K562 (cell line): ENCODE measurements around the gene HBB. TPM values are rescaled to one million over a fixed set of nuclear protein-coding genes. Genes with fewer than 3 reads are reported as not detected.
A peak's percentile ranks its signal among the peaks of the same experiment; 100 is the strongest.

Experiments used
- MTA2 ChIP-seq: fragments of 450-650 bp; IDR thresholded peaks from 2 replicates; pipeline ENCODE4 v1.6.1; 2016; ENCODE audit warnings: low read depth
- NFE2L1 ChIP-seq: fragments of 450-650 bp; IDR thresholded peaks from 2 replicates; pipeline ENCODE4 v1.6.1; 2016; ENCODE audit warnings: missing genetic modification characterization, low read depth, mild to moderate bottlenecking, missing compliant biosample characterization, moderate library complexity, borderline replicate concordance
- NFRKB ChIP-seq: fragments of 450-650 bp; IDR thresholded peaks from 2 replicates; pipeline ENCODE4 v1.6.1; 2016; ENCODE audit warnings: low read depth
- PCBP2 ChIP-seq: fragments of 200-400 bp; formaldehyde crosslinking; IDR thresholded peaks from 2 replicates; pipeline ENCODE4 v1.6.1; 2018; ENCODE audit warnings: low read length, low read depth, mild to moderate bottlenecking, moderate library complexity; ENCODE audit not compliant: poor library complexity, severe bottlenecking
- PML ChIP-seq: IDR thresholded peaks from 2 replicates; pipeline ENCODE4 v1.6.1; 2012; ENCODE audit warnings: low read length, inconsistent platforms
- U2AF2 ChIP-seq: fragments of 200-400 bp; formaldehyde crosslinking; optimal IDR thresholded peaks from 2 replicates; pipeline ENCODE3; 2017; ENCODE audit warnings: low read depth, mild to moderate bottlenecking, low read length
- ZKSCAN3 ChIP-seq: fragments of 250-450 bp; sonication (Bioruptor Pico); IDR thresholded peaks from 2 replicates; pipeline ENCODE4 v1.4.0; 2020
- ZNF12 ChIP-seq: sonication (generic); formaldehyde crosslinking; IDR thresholded peaks from 2 replicates; pipeline ENCODE4 v1.4.0; 2020; ENCODE audit warnings: mild to moderate bottlenecking, missing genetic modification reagents
- ZNF444 ChIP-seq: fragments of 250-450 bp; sonication (Bioruptor Pico); IDR thresholded peaks from 2 replicates; pipeline ENCODE4 v1.4.0; 2020; ENCODE audit warnings: mild to moderate bottlenecking, moderate library complexity
- ZNF764 ChIP-seq: fragments of 250-450 bp; sonication (Bioruptor Pico); IDR thresholded peaks from 2 replicates; pipeline ENCODE4 v1.4.0; 2020; ENCODE audit warnings: low read depth, mild to moderate bottlenecking, moderate library complexity
- polyA plus RNA-seq, 8 experiments: library from polyadenylated mRNA; depleted of rRNA in 4 of 8; stranded (reverse) in 5 of 8; unstranded in 3 of 8; fragments of >200 nt; fragmentation: Nextera tagmentation in 2 of 8; fragmentation: Illumina TruSeq in 1 of 8; extraction: Ambion mirVana in 2 of 8; extraction: Trizol in 1 of 8; gene quantifications; 2 replicates each; pipeline versions ENCODE4 v1.2.1 to v1.2.3, GENCODE V29; 2011 to 2014; ENCODE audit warnings: inconsistent platforms in 1 of 8, missing spikeins in 1 of 8
- total RNA-seq, 7 experiments: library from RNA; depleted of rRNA in 6 of 7; stranded (reverse); fragments of >200 nt in 6 of 7; fragmentation: Illumina TruSeq in 2 of 7; extraction: Trizol in 2 of 7; gene quantifications; 2 replicates each; pipeline versions ENCODE4 v1.2.1 to v1.2.3, GENCODE V29; 2011 to 2021; ENCODE audit warnings: low replicate concordance in 1 of 7
- TF ChIP-seq, protein P1 (sequence below): fragments of 250-450 bp; sonication (Bioruptor Pico); IDR thresholded peaks from 2 replicates; pipeline ENCODE4 v1.8.0; 2022; ENCODE audit warnings: inconsistent platforms
- TF ChIP-seq, protein P2 (sequence below), 2 experiments: fragments of 150-350 bp in 1 of 2; IDR thresholded peaks; 2 replicates each; pipeline ENCODE4 v1.6.1; 2012 to 2016; ENCODE audit warnings: low read depth in 2 of 2, low read length in 2 of 2, mild to moderate bottlenecking in 1 of 2, moderate library complexity in 1 of 2
- TF ChIP-seq, protein P3 (sequence below): sonication (generic); IDR thresholded peaks from 2 replicates; pipeline ENCODE4 v1.6.1; 2016
- TF ChIP-seq, protein P4 (sequence below), 2 experiments: IDR thresholded peaks; 2 replicates each; pipeline ENCODE4 v1.6.1; 2011; ENCODE audit warnings: borderline replicate concordance in 1 of 2, control low read depth in 1 of 2, low read depth in 1 of 2, low read length in 1 of 2, mild to moderate bottlenecking in 1 of 2, mixed read lengths in 1 of 2, moderate library complexity in 1 of 2; ENCODE audit not compliant: insufficient read depth in 1 of 2, insufficient read length in 1 of 2, poor library complexity in 1 of 2, severe bottlenecking in 1 of 2; ENCODE audit errors: extremely low read depth in 1 of 2
- TF ChIP-seq, protein P5 (sequence below): fragments of 450-650 bp; IDR thresholded peaks from 2 replicates; pipeline ENCODE4 v1.7.1; 2018; ENCODE audit warnings: mild to moderate bottlenecking, low read depth; ENCODE audit not compliant: partially characterized antibody

Gene HBB
- total and polyA plus RNA-seq, 9 of the 15 experiments (the other 6 are each of a cell fraction or from before 2014, with no cell fraction given), result 0.33 to 3.4 (median 1.2) TPM; not detected in 2

DNA sequence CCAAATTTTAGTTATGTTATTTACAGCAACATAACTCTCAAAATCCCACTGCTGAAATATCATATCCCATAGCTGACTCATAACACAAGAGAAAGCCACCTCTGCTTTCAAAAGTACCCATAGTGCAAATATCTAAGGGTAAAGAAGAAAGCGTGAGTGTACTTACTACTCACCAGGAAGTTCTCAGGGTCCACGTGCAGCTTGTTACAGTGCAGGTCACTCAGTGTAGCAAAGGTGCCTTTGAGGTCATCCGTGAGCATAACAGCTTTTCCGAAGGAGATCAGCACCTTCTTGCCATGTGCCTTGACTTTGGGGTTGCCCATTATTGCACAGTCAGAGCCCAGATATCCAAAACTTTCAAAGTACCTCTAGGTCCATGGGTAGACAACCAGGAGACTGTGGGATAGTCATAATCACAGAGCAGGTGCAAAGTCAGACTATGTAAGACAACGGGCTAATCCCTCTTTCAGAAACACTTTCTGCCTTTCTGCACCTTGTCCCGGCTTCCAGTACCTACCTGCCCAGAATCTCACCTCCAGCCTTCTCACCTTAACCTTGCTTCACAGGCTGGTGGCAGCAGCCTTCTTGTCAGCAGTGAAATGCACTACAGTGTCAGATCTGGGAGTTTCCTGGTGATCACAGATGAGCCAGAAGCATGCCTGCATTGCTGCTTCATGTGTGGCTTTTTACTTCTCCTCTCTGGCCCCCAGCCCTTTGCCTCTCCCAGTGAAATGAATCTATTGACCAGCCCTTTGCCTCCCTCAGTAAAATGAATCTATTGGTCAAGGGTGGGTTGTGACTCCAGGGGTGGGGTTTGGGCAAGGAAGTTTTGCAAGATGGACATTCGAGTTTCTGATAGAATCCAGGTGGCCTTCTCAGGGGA is 16.3 kb upstream of the HBB start (continued):
- TF ChIP-seq, protein P1, sequence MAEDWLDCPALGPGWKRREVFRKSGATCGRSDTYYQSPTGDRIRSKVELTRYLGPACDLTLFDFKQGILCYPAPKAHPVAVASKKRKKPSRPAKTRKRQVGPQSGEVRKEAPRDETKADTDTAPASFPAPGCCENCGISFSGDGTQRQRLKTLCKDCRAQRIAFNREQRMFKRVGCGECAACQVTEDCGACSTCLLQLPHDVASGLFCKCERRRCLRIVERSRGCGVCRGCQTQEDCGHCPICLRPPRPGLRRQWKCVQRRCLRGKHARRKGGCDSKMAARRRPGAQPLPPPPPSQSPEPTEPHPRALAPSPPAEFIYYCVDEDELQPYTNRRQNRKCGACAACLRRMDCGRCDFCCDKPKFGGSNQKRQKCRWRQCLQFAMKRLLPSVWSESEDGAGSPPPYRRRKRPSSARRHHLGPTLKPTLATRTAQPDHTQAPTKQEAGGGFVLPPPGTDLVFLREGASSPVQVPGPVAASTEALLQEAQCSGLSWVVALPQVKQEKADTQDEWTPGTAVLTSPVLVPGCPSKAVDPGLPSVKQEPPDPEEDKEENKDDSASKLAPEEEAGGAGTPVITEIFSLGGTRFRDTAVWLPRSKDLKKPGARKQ (CRISPR knock-in tag), result no peak
- TF ChIP-seq, protein P2, sequence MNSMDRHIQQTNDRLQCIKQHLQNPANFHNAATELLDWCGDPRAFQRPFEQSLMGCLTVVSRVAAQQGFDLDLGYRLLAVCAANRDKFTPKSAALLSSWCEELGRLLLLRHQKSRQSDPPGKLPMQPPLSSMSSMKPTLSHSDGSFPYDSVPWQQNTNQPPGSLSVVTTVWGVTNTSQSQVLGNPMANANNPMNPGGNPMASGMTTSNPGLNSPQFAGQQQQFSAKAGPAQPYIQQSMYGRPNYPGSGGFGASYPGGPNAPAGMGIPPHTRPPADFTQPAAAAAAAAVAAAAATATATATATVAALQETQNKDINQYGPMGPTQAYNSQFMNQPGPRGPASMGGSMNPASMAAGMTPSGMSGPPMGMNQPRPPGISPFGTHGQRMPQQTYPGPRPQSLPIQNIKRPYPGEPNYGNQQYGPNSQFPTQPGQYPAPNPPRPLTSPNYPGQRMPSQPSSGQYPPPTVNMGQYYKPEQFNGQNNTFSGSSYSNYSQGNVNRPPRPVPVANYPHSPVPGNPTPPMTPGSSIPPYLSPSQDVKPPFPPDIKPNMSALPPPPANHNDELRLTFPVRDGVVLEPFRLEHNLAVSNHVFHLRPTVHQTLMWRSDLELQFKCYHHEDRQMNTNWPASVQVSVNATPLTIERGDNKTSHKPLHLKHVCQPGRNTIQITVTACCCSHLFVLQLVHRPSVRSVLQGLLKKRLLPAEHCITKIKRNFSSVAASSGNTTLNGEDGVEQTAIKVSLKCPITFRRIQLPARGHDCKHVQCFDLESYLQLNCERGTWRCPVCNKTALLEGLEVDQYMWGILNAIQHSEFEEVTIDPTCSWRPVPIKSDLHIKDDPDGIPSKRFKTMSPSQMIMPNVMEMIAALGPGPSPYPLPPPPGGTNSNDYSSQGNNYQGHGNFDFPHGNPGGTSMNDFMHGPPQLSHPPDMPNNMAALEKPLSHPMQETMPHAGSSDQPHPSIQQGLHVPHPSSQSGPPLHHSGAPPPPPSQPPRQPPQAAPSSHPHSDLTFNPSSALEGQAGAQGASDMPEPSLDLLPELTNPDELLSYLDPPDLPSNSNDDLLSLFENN (IDR thresholded peaks at IDR 0.05; ENCODE audit: low read depth in 2 of 2, low read length in 2 of 2), result no peak
- no peak; the same call in 1 of the 2 replicates for TF ChIP-seq PML
- TF ChIP-seq MTA2, result no peak
- no peak for TF ChIP-seq PCBP2
- TF ChIP-seq ZKSCAN3 (CRISPR knock-in tag), result no peak
- TF ChIP-seq, protein P3, sequence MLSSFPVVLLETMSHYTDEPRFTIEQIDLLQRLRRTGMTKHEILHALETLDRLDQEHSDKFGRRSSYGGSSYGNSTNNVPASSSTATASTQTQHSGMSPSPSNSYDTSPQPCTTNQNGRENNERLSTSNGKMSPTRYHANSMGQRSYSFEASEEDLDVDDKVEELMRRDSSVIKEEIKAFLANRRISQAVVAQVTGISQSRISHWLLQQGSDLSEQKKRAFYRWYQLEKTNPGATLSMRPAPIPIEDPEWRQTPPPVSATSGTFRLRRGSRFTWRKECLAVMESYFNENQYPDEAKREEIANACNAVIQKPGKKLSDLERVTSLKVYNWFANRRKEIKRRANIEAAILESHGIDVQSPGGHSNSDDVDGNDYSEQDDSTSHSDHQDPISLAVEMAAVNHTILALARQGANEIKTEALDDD, result peak; percentile 37; the same call in 1 of the 2 replicates
- TF ChIP-seq, protein P4, sequence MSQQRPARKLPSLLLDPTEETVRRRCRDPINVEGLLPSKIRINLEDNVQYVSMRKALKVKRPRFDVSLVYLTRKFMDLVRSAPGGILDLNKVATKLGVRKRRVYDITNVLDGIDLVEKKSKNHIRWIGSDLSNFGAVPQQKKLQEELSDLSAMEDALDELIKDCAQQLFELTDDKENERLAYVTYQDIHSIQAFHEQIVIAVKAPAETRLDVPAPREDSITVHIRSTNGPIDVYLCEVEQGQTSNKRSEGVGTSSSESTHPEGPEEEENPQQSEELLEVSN (IDR thresholded peaks at IDR 0.05; ENCODE audit: borderline replicate concordance in 1 of 2, extremely low read depth in 1 of 2, insufficient read depth in 1 of 2, insufficient read length in 1 of 2, low read depth in 1 of 2, low read length in 1 of 2, poor library complexity in 1 of 2, severe bottlenecking in 1 of 2), result peak; percentile 68 to 75
- TF ChIP-seq ZNF764 (CRISPR knock-in tag), result no peak
- TF ChIP-seq ZNF12, result no peak
- TF ChIP-seq, protein P5, sequence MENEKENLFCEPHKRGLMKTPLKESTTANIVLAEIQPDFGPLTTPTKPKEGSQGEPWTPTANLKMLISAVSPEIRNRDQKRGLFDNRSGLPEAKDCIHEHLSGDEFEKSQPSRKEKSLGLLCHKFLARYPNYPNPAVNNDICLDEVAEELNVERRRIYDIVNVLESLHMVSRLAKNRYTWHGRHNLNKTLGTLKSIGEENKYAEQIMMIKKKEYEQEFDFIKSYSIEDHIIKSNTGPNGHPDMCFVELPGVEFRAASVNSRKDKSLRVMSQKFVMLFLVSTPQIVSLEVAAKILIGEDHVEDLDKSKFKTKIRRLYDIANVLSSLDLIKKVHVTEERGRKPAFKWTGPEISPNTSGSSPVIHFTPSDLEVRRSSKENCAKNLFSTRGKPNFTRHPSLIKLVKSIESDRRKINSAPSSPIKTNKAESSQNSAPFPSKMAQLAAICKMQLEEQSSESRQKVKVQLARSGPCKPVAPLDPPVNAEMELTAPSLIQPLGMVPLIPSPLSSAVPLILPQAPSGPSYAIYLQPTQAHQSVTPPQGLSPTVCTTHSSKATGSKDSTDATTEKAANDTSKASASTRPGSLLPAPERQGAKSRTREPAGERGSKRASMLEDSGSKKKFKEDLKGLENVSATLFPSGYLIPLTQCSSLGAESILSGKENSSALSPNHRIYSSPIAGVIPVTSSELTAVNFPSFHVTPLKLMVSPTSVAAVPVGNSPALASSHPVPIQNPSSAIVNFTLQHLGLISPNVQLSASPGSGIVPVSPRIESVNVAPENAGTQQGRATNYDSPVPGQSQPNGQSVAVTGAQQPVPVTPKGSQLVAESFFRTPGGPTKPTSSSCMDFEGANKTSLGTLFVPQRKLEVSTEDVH, result no peak
- TF ChIP-seq U2AF2, result no peak
- TF ChIP-seq NFE2L1 (tag), result no peak
- no peak for TF ChIP-seq ZNF444 (CRISPR knock-in tag)
- TF ChIP-seq NFRKB, result no peak
